Measurements from ENCODE around the gene MLIP.
"Not testable (repeated sequence)": the region's sequence is repeated elsewhere in the genome, so short reads cannot be mapped to it uniquely, and the experiment has no call there.

The MLIP gene

DNA sequence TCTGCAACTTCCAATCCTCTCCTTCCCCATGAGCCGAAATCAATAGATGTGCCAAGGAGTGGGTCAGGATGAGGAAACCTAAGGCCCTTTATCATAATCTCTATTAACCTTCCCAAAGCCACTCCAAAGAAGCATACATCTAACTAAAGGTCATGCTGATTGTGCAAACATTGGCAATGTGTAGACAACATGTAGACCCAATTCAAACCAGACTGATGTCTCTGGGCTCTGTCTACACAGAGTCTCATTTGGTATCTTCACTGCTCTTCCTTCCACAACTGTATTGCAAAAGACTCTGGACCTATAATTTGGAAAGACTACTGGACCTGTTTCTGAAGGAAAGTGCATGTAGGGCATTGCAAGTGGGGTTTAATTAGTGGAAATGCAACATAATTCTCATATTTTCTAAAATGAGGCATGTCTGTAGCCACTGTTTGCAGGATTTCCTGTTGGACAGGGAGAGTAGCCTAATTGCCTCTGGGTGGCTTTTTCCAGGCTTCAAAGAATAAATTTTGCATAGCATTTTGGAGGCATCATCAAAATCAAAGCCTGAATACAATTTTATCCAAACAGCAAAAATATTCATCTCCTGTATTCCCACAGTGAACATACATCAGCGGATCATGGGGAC lies 35.0 kb upstream of the MLIP start:
- Histone ChIP-seq H3K36me3 (ENCODE audit: control insufficient read depth in 2 of 2, insufficient read depth in 2 of 2, low read length in 2 of 2) (no peaks in the 10 kb centered on the region), H3K27me3 (ENCODE audit: control insufficient read depth in 1 of 2, insufficient read depth in 2 of 2, low read length in 2 of 2) (no peaks in the 10 kb centered on the region), H3K4me1 (ENCODE audit: control insufficient read depth, insufficient read depth, low read length) (no peaks in the 10 kb centered on the region), H3K9ac (ENCODE audit: low read length in 2 of 2) (no peak overlapping the region), H3K4me3 (ENCODE audit: low read length in 2 of 2) (no peak overlapping the region), H3K27ac (ENCODE audit: low read length) (no peak overlapping the region), H3K9me3 (ENCODE audit: control insufficient read depth in 2 of 2, low read length in 2 of 2) (no peaks in the 10 kb centered on the region)

DNA sequence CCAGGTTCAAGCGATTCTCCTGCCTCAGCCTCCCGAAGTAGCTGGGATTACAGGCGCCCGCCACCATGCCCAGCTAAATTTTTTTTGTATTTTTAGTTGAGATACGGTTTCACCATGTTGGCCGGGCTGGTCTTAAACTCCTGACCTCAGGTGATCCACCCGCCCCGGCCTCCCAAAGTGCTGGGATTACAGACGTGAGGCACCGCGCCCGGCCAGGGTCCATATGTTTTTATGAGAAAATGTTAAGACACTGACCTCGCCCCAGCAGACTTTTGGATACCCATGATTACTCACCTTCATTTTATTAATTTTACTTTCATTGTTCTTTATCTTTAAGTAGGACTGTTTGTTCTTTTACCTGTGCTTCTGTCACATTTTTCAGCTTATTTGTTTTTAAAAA lies 29.7 kb upstream of the MLIP start:
- H3K9ac ChIP-seq (ENCODE audit: low read length in 2 of 2) = not testable (repeated sequence)

DNA sequence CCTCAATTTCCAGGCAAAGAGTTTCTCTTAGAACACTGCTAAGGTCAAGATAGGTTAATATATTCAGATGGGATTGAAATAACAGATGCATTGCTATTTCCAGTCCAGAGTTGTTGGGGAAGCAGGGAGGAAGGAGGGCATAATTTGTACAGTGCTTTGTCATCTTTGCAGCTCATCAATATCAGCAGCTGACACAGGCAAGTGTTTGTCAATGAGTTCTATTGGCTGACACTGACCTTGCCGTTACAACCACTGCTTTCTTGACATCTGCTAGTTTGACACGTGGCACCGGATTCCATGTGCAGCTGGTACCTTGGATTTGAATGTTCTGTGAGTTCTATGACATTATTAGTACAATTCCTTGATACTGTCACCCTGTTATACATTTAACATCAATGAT lies 28.0 kb upstream of the MLIP start:
- H3K9ac ChIP-seq (ENCODE audit: low read length in 2 of 2) = no peak overlapping the region
- H3K27ac ChIP-seq (ENCODE audit: low read length) = no peak overlapping the region

More for the DNA sequence above, 29.7 kb upstream of the MLIP start:
- not testable (repeated sequence) for H3K27me3 ChIP-seq (ENCODE audit: control insufficient read depth in 1 of 2, insufficient read depth in 2 of 2, low read length in 2 of 2); H3K36me3 ChIP-seq (ENCODE audit: control insufficient read depth in 2 of 2, insufficient read depth in 2 of 2, low read length in 2 of 2); H3K4me1 ChIP-seq (ENCODE audit: control insufficient read depth, insufficient read depth, low read length); H3K4me3 ChIP-seq (ENCODE audit: low read length in 2 of 2); H3K9me3 ChIP-seq (ENCODE audit: control insufficient read depth in 2 of 2, low read length in 2 of 2); H3K27ac ChIP-seq (ENCODE audit: low read length)

DNA sequence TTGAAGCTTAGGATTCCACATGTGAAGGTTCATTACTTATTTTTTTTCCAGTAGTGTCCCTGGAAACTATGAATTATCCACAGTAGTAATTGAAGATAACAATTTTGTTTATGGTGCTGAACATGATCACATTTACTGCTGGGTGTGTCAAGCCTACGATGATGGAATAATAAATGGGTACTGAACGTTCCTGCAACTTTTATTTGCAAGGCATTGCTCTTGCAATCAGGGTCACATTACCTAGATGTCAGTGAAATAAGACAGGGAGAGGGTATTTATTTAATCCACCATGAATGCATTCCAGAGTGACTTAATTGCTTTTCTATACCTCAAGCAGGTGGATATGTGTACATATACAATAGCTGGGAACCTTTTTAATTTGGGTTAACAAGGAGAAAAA lies 27.0 kb upstream of the MLIP start:
- no peaks in the 10 kb centered on the region for H3K4me1 ChIP-seq (ENCODE audit: control insufficient read depth, insufficient read depth, low read length)
- no peaks in the 10 kb centered on the region for H3K9me3 ChIP-seq (ENCODE audit: control insufficient read depth in 2 of 2, low read length in 2 of 2)
- no peak overlapping the region for H3K9ac ChIP-seq (ENCODE audit: low read length in 2 of 2)
- no peak overlapping the region for H3K4me3 ChIP-seq (ENCODE audit: low read length in 2 of 2)
- H3K27me3 ChIP-seq (ENCODE audit: control insufficient read depth in 1 of 2, insufficient read depth in 2 of 2, low read length in 2 of 2) = no peaks in the 10 kb centered on the region
- H3K36me3 ChIP-seq (ENCODE audit: control insufficient read depth in 2 of 2, insufficient read depth in 2 of 2, low read length in 2 of 2) = no peaks in the 10 kb centered on the region
- H3K27ac ChIP-seq (ENCODE audit: low read length) = no peak overlapping the region

More for the DNA sequence above, 28.0 kb upstream of the MLIP start:
- H3K4me3 ChIP-seq (ENCODE audit: low read length in 2 of 2) = no peak overlapping the region
- H3K9me3 ChIP-seq (ENCODE audit: control insufficient read depth in 2 of 2, low read length in 2 of 2) = no peaks in the 10 kb centered on the region
- H3K36me3 ChIP-seq (ENCODE audit: control insufficient read depth in 2 of 2, insufficient read depth in 2 of 2, low read length in 2 of 2) = no peaks in the 10 kb centered on the region
- H3K27me3 ChIP-seq (ENCODE audit: control insufficient read depth in 1 of 2, insufficient read depth in 2 of 2, low read length in 2 of 2) = no peaks in the 10 kb centered on the region
- H3K4me1 ChIP-seq (ENCODE audit: control insufficient read depth, insufficient read depth, low read length) = no peaks in the 10 kb centered on the region

DNA sequence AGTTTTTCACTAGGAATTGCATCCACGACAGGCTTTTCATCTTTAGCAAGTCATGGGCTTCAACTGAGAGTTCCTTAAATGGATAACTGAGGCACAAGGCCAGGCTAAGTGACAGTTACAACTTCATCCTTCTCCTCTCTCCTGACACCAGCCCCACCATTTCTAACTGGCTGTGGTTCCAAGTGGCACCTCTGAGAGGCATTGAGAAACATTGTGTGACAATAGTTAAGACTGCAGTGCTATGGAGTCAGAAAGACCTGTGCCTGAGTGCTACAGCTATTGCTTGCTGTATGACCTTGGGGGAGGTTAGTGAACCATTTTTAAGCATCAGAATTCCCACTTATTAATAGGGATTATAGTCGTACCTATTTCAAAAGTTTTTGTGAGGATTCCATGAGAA lies 26.2 kb upstream of the MLIP start:
- no peaks in the 10 kb centered on the region for H3K27me3 ChIP-seq (ENCODE audit: control insufficient read depth in 1 of 2, insufficient read depth in 2 of 2, low read length in 2 of 2)
- H3K4me3 ChIP-seq (ENCODE audit: low read length in 2 of 2) = no peak overlapping the region
- H3K9me3 ChIP-seq (ENCODE audit: control insufficient read depth in 2 of 2, low read length in 2 of 2) = no peaks in the 10 kb centered on the region
- H3K27ac ChIP-seq (ENCODE audit: low read length) = no peak overlapping the region
- no peak overlapping the region for H3K9ac ChIP-seq (ENCODE audit: low read length in 2 of 2)
- H3K36me3 ChIP-seq (ENCODE audit: control insufficient read depth in 2 of 2, insufficient read depth in 2 of 2, low read length in 2 of 2) = no peaks in the 10 kb centered on the region
- no peaks in the 10 kb centered on the region for H3K4me1 ChIP-seq (ENCODE audit: control insufficient read depth, insufficient read depth, low read length)

DNA sequence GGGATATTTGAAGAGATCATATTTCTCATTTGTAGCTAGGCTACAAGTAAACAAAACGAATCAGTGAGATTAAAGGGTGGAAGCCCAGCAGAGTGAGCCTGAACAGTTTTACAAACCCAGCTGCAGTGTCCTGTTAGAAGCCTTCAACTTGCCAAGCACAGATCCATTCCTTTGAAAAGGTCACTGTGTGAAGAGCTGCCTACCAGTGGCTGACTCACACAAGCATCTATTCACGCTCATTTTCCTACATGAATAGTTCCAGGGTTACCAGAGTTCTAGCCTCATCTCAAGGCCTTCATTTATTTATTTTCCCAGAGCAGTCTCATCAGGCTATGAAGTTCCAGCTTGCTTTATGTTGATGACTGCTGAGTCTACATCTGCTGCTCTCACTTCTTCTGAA lies 25.7 kb upstream of the MLIP start:
- H3K36me3 ChIP-seq (ENCODE audit: control insufficient read depth in 2 of 2, insufficient read depth in 2 of 2, low read length in 2 of 2) = no peaks in the 10 kb centered on the region
- no peak overlapping the region for H3K9ac ChIP-seq (ENCODE audit: low read length in 2 of 2)
- no peaks in the 10 kb centered on the region for H3K4me1 ChIP-seq (ENCODE audit: control insufficient read depth, insufficient read depth, low read length)
- no peaks in the 10 kb centered on the region for H3K27me3 ChIP-seq (ENCODE audit: control insufficient read depth in 1 of 2, insufficient read depth in 2 of 2, low read length in 2 of 2)
- H3K27ac ChIP-seq (ENCODE audit: low read length) = no peak overlapping the region
- no peaks in the 10 kb centered on the region for H3K9me3 ChIP-seq (ENCODE audit: control insufficient read depth in 2 of 2, low read length in 2 of 2)
- H3K4me3 ChIP-seq (ENCODE audit: low read length in 2 of 2) = no peak overlapping the region

DNA sequence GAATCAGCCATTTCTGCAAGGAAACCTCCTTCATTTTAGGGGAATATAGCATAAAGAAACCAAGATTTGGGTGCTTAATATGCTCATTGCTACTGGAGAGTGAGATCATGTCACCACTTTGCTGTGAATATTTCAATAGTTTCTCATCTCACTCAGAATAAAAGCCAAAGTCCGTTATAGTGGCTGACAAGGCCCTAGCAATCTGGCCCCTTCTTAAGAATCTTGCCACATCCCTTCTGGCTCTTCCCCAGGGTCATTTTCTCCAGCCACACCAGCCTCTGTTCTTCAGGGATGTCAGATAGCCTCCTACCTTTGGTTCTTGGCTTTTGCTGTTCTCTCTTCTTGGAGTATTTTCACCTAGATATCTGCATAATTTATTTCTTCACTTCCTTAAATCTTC lies 24.8 kb upstream of the MLIP start:
- H3K27me3 ChIP-seq (ENCODE audit: control insufficient read depth in 1 of 2, insufficient read depth in 2 of 2, low read length in 2 of 2) = no peaks in the 10 kb centered on the region
- no peaks in the 10 kb centered on the region for H3K36me3 ChIP-seq (ENCODE audit: control insufficient read depth in 2 of 2, insufficient read depth in 2 of 2, low read length in 2 of 2)
- H3K27ac ChIP-seq (ENCODE audit: low read length) = no peak overlapping the region
- H3K4me3 ChIP-seq (ENCODE audit: low read length in 2 of 2) = no peak overlapping the region
- no peaks in the 10 kb centered on the region for H3K9me3 ChIP-seq (ENCODE audit: control insufficient read depth in 2 of 2, low read length in 2 of 2)
- H3K4me1 ChIP-seq (ENCODE audit: control insufficient read depth, insufficient read depth, low read length) = no peaks in the 10 kb centered on the region
- no peak overlapping the region for H3K9ac ChIP-seq (ENCODE audit: low read length in 2 of 2)

DNA sequence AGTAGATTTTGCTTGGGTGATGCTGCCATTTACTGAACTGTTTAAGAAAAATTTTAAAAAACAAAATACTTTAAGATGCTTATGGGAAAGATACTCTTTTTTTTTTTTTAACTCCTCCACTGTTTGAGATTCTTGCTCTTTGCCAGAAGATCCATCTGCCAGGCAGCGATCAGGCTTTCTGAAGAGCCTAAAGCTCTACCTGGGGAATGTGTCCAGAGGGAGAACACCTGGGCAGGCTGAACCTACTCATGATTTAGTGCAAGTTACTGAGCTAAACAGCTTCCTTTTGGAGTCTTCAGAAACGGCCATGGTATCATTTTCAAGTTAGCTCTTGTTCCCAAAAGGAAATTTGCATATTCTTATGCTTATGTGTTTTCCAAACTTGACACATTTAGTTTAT lies 23.5 kb upstream of the MLIP start:
- Histone ChIP-seq H3K9me3 (ENCODE audit: control insufficient read depth in 2 of 2, low read length in 2 of 2) (no peaks in the 10 kb centered on the region), H3K4me3 (ENCODE audit: low read length in 2 of 2) (no peak overlapping the region), H3K4me1 (ENCODE audit: control insufficient read depth, insufficient read depth, low read length) (no peaks in the 10 kb centered on the region), H3K27me3 (ENCODE audit: control insufficient read depth in 1 of 2, insufficient read depth in 2 of 2, low read length in 2 of 2) (no peaks in the 10 kb centered on the region), H3K27ac (ENCODE audit: low read length) (no peak overlapping the region), H3K36me3 (ENCODE audit: control insufficient read depth in 2 of 2, insufficient read depth in 2 of 2, low read length in 2 of 2) (no peaks in the 10 kb centered on the region), H3K9ac (ENCODE audit: low read length in 2 of 2) (no peak overlapping the region)

DNA sequence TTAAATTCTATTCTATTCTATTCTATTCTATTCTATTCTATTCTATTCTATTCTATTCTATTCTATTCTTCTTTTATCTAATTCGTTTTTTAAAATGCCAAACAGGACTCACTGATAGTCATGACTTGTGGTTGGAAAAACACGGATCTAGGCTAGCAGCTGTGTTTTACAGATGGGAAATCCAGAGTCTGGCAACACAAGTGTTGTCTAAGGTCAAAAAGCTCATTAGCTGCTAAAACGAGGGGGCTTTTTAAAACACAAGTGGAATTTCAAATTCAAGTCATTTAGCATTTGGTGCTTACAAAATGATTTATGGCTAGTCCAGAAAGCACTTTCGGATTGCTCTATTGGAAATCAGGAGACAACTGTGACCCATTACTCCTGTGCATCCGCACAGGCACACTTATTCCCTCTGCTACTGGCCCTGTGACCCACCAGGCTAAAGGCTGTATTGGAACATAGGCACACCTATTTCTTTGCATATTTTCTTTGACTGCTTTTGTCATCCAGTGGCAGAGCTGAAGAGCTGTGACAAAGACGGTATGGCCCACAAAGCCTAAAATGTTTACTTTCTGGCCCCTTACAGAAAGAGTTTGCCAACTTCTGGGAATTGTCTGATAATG lies 17.8 kb upstream of the MLIP start:
- Histone ChIP-seq H3K27ac (ENCODE audit: low read length) (no peak overlapping the region), H3K4me3 (ENCODE audit: low read length in 2 of 2) (no peak overlapping the region), H3K9me3 (ENCODE audit: control insufficient read depth in 2 of 2, low read length in 2 of 2) (no peaks in the 10 kb centered on the region), H3K9ac (ENCODE audit: low read length in 2 of 2) (no peak overlapping the region), H3K36me3 (ENCODE audit: control insufficient read depth in 2 of 2, insufficient read depth in 2 of 2, low read length in 2 of 2) (no peaks in the 10 kb centered on the region), H3K4me1 (ENCODE audit: control insufficient read depth, insufficient read depth, low read length) (no peaks in the 10 kb centered on the region), H3K27me3 (ENCODE audit: control insufficient read depth in 1 of 2, insufficient read depth in 2 of 2, low read length in 2 of 2) (no peaks in the 10 kb centered on the region)

DNA sequence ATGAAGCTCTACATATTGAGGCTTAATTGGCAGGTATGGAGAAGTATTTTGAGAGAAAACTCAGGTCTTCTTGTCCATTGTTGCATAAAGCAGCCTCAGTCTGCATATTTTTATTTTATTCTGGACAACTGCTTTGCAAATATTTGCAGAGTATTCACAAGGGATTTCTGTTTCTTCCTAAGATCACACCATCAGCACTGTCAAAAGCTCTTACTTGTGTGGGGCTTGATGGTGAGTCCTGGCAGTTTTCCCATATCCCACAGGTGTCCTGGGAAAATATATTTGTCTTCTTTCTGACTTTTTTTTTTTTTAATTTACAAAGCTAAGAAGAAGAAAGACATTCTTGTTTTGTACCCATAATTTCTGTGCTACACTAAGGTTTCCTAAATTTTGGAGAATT lies 16.9 kb upstream of the MLIP start:
- H3K36me3 ChIP-seq (ENCODE audit: control insufficient read depth in 2 of 2, insufficient read depth in 2 of 2, low read length in 2 of 2) = no peaks in the 10 kb centered on the region
- no peak overlapping the region for H3K27ac ChIP-seq (ENCODE audit: low read length)
- no peaks in the 10 kb centered on the region for H3K9me3 ChIP-seq (ENCODE audit: control insufficient read depth in 2 of 2, low read length in 2 of 2)
- no peak overlapping the region for H3K9ac ChIP-seq (ENCODE audit: low read length in 2 of 2)
- no peaks in the 10 kb centered on the region for H3K27me3 ChIP-seq (ENCODE audit: control insufficient read depth in 1 of 2, insufficient read depth in 2 of 2, low read length in 2 of 2)
- no peak overlapping the region for H3K4me3 ChIP-seq (ENCODE audit: low read length in 2 of 2)
- H3K4me1 ChIP-seq (ENCODE audit: control insufficient read depth, insufficient read depth, low read length) = no peaks in the 10 kb centered on the region

DNA sequence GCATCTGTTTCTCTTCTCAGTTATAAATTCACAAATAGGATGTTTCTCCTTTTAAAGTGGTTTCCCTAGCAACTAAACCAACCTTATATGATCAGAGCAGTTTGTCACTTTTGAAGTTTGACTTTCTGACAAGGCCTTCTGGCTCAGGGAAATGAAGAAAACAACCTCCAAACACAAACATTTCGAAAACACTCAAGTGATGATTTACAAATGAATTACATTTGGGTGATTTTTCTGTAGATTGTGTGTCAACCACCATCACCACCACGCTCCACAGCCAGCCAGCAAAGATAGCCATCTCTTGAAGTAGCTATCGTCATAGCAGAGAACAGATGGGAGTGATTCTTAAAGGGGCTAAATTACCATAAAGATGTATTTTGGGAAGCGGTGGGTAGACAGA lies 16.5 kb upstream of the MLIP start:
- H3K36me3 ChIP-seq (ENCODE audit: control insufficient read depth in 2 of 2, insufficient read depth in 2 of 2, low read length in 2 of 2) = no peaks in the 10 kb centered on the region
- no peaks in the 10 kb centered on the region for H3K4me1 ChIP-seq (ENCODE audit: control insufficient read depth, insufficient read depth, low read length)
- no peak overlapping the region for H3K4me3 ChIP-seq (ENCODE audit: low read length in 2 of 2)
- H3K9ac ChIP-seq (ENCODE audit: low read length in 2 of 2) = no peak overlapping the region
- H3K9me3 ChIP-seq (ENCODE audit: control insufficient read depth in 2 of 2, low read length in 2 of 2) = no peaks in the 10 kb centered on the region
- H3K27ac ChIP-seq (ENCODE audit: low read length) = no peak overlapping the region
- H3K27me3 ChIP-seq (ENCODE audit: control insufficient read depth in 1 of 2, insufficient read depth in 2 of 2, low read length in 2 of 2) = no peaks in the 10 kb centered on the region

Measured in stomach smooth muscle (tissue), 2 donors.